Measurements from ENCODE around the gene HGS.

DNA sequence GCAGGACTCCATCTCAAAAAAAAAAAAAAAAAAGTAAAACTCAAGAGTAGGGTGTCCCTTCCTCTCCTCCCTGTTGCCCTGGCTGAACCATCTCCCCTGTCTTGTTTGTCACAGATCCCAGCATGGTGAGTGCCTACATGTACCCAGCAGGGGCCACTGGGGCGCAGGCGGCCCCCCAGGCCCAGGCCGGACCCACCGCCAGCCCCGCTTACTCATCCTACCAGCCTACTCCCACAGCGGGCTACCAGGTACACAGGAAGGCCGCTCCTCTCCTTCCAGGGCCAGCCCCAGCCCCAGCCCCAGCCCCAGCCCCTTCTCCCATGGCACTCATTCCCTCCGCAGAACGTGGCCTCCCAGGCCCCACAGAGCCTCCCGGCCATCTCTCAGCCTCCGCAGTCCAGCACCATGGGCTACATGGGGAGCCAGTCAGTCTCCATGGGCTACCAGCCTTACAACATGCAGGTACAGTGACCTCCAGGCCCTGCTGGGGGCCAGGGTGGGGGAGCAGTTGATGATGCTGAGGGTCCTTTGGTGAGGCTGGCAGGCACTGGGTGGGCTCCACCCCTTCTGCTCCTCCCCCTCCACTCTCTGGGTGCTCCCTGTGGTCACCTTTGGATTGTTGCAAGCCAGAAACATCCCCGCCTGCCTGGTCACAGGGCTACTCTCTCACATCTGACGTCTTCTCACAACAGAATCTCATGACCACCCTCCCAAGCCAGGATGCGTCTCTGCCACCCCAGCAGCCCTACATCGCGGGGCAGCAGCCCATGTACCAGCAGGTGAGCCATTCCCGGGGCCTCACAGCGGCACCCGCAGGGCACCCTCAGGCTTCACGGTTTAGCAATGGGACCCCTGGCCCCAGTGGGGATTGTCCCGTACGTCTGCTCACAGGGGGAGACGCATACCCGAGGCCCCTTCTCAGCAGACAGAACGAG is 16.8 kb downstream of the HGS start:
- TF ChIP-seq, protein P1, sequence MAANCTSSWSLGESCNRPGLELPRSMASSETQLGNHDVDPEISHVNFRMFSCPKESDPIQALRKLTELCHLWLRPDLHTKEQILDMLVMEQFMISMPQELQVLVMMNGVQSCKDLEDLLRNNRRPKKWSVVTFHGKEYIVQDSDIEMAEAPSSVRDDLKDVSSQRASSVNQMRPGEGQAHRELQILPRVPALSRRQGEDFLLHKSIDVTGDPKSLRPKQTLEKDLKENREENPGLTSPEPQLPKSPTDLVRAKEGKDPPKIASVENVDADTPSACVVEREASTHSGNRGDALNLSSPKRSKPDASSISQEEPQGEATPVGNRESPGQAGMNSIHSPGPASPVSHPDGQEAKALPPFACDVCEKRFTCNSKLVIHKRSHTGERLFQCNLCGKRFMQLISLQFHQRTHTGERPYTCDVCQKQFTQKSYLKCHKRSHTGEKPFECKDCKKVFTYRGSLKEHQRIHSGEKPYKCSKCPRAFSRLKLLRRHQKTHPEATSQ (CRISPR knock-in tag; IDR thresholded peaks at IDR 0.05; ENCODE audit: borderline replicate concordance): no peak
- no peak for TF ChIP-seq SMARCC2 (IDR thresholded peaks at IDR 0.05)
